GM19043 (cell line): Measurements from ENCODE around the gene UNC119.

Experiments
- ATAC-seq: cut with Tn5 transposase; IDR thresholded peaks from one replicate; pipeline ENCODE4 v1.9.1; 2021; ENCODE audit warnings: low read depth; ENCODE audit not compliant: unreplicated experiment

UNC119 gene

GRCh38 chr17:28573521-28573920 is 21.1 kb upstream of the UNC119 start:
- ATAC-seq: no peak

- ATAC-seq: no peak
Measured at GRCh38 chr17:28573040-28573380, 20.6 kb upstream of the UNC119 start.

- ATAC-seq: no peak
Measured at GRCh38 chr17:28572259-28573039, 20.0 kb upstream of the UNC119 start.

- ATAC-seq: peak; percentile 87
Measured at GRCh38 chr17:28571361-28572122, 19.1 kb upstream of the UNC119 start, which contains the start of gene PIGS. TSS of gene PIGS (minus strand) at chr17:28571524. CDS start at chr17:28571496, 28 bp downstream.

GRCh38 chr17:28570716-28571360 is 18.4 kb upstream of the UNC119 start:
- no peak for ATAC-seq

- ATAC-seq: no peak
Measured at GRCh38 chr17:28569446-28569845, 17.0 kb upstream of the UNC119 start.

- ATAC-seq: no peak
Measured at GRCh38 chr17:28567604-28568003, 15.2 kb upstream of the UNC119 start.

GRCh38 chr17:28563475-28563874 is 11.1 kb upstream of the UNC119 start:
- ATAC-seq: no peak

- no peak for ATAC-seq
Measured at GRCh38 chr17:28555022-28555421, 2.6 kb upstream of the UNC119 start.

- no peak for ATAC-seq
Measured at GRCh38 chr17:28554565-28554964, 2.1 kb upstream of the UNC119 start.

GRCh38 chr17:28553000-28553505 is 629 bp upstream of the UNC119 start:
- no peak for ATAC-seq

GRCh38 chr17:28551421-28552175 is 826 bp downstream of the UNC119 start:
- no peak for ATAC-seq

- no peak for ATAC-seq
Measured at GRCh38 chr17:28550858-28551257, 1.6 kb downstream of the UNC119 start.

GRCh38 chr17:28549236-28550132 is 2.9 kb downstream of the UNC119 start:
- ATAC-seq: no peak

GRCh38 chr17:28548417-28549130 is 3.9 kb downstream of the UNC119 start:
- ATAC-seq: no peak

- ATAC-seq: no peak
Measured at GRCh38 chr17:28547623-28548416, 4.6 kb downstream of the UNC119 start.

- no peak for ATAC-seq
Measured at GRCh38 chr17:28547096-28547622, 5.3 kb downstream of the UNC119 start.
